NT2/D1 (cell line): ENCODE data around the gene F12.
"Not testable (repeated sequence)": the region's sequence is repeated elsewhere in the genome, so short reads cannot be mapped to it uniquely, and the experiment has no call there.

Source experiments
- YY1 ChIP-seq: IDR thresholded peaks from 2 replicates; pipeline ENCODE4 v1.6.1; 2011; ENCODE audit not compliant: insufficient read length, insufficient read depth
- ZNF274 ChIP-seq: IDR thresholded peaks from 2 replicates; pipeline ENCODE4 v1.6.1; 2011; ENCODE audit warnings: mild to moderate bottlenecking, low read depth, low read length

GRCh38 chr5:177360740-177361139 lies 48.6 kb downstream of the F12 start:
- TF ChIP-seq ZNF274, YY1: not testable (repeated sequence)
